K562 (cell line): ENCODE results near the gene KIF3A. TPM values are rescaled to one million over a fixed set of nuclear protein-coding genes. Genes with fewer than 3 reads are reported as not detected.

Source experiments
- CUX1 ChIP-seq: fragments of 200-800 bp; sonication (Bioruptor generic); IDR thresholded peaks from 2 replicates; pipeline ENCODE4 v1.6.1; 2016; ENCODE audit warnings: missing genetic modification characterization, missing compliant biosample characterization
- E2F5 ChIP-seq: sonication (generic); formaldehyde crosslinking; IDR thresholded peaks from 2 replicates; pipeline ENCODE4 v1.8.0; 2022; ENCODE audit warnings: mild to moderate bottlenecking, missing genetic modification reagents
- PPARD ChIP-seq: fragments of 250-450 bp; sonication (Bioruptor Pico); IDR thresholded peaks from 2 replicates; pipeline ENCODE4 v1.8.0; 2022; ENCODE audit warnings: inconsistent platforms, mild to moderate bottlenecking, moderate library complexity
- RFX1 ChIP-seq: fragments of 450-650 bp; IDR thresholded peaks from 2 replicates; pipeline ENCODE4 v1.6.1; 2016; ENCODE audit warnings: mild to moderate bottlenecking, moderate library complexity
- TAL1 ChIP-seq: fragments of 450-650 bp; IDR thresholded peaks from 2 replicates; pipeline ENCODE4 v1.6.1; 2016; ENCODE audit warnings: mild to moderate bottlenecking
- ZFP1 ChIP-seq: fragments of 450-650 bp; formaldehyde crosslinking; IDR thresholded peaks from 2 replicates; pipeline ENCODE4 v1.4.0; 2020; ENCODE audit warnings: mild to moderate bottlenecking, mixed read lengths
- ZFX ChIP-seq: sonication (generic); formaldehyde crosslinking; IDR thresholded peaks from 2 replicates; pipeline ENCODE4 v1.8.0; 2022; ENCODE audit warnings: mild to moderate bottlenecking, missing genetic modification reagents, moderate library complexity
- ZNF184 ChIP-seq: sonication (generic); formaldehyde crosslinking; IDR thresholded peaks from 2 replicates; pipeline ENCODE4 v1.5.0; 2020; ENCODE audit warnings: missing genetic modification reagents
- polyA plus RNA-seq, 8 experiments: library from polyadenylated mRNA; depleted of rRNA in 4 of 8; stranded (reverse) in 5 of 8; unstranded in 3 of 8; fragments of >200 nt; fragmentation: Nextera tagmentation in 2 of 8; fragmentation: Illumina TruSeq in 1 of 8; extraction: Ambion mirVana in 2 of 8; extraction: Trizol in 1 of 8; gene quantifications; 2 replicates each; pipeline versions ENCODE4 v1.2.1 to v1.2.3, GENCODE V29; 2011 to 2014; ENCODE audit warnings: inconsistent platforms in 1 of 8, missing spikeins in 1 of 8
- total RNA-seq, 7 experiments: library from RNA; depleted of rRNA in 6 of 7; stranded (reverse); fragments of >200 nt in 6 of 7; fragmentation: Illumina TruSeq in 2 of 7; extraction: Trizol in 2 of 7; gene quantifications; 2 replicates each; pipeline versions ENCODE4 v1.2.1 to v1.2.3, GENCODE V29; 2011 to 2021; ENCODE audit warnings: low replicate concordance in 1 of 7
- TF ChIP-seq, protein P1 (sequence below): sonication (generic); formaldehyde crosslinking; IDR thresholded peaks from 2 replicates; pipeline ENCODE4 v1.8.0; 2022; ENCODE audit warnings: mild to moderate bottlenecking, missing genetic modification reagents, borderline replicate concordance
- TF ChIP-seq, protein P2 (sequence below), 2 experiments: fragments of 450-650 bp in 1 of 2; IDR thresholded peaks; 2 replicates each; pipeline ENCODE4 v1.6.1; 2011 to 2017; ENCODE audit warnings: low read depth in 2 of 2, antibody characterized with exemption in 1 of 2, borderline replicate concordance in 1 of 2, low read length in 1 of 2, mild to moderate bottlenecking in 1 of 2, mixed read lengths in 1 of 2; ENCODE audit not compliant: control insufficient read depth in 1 of 2

Gene KIF3A
- total and polyA plus RNA-seq, 9 of the 15 experiments (the other 6 are each of a cell fraction or from before 2014, with no cell fraction given): 1.5 to 7.8 (median 6.0) TPM

DNA sequence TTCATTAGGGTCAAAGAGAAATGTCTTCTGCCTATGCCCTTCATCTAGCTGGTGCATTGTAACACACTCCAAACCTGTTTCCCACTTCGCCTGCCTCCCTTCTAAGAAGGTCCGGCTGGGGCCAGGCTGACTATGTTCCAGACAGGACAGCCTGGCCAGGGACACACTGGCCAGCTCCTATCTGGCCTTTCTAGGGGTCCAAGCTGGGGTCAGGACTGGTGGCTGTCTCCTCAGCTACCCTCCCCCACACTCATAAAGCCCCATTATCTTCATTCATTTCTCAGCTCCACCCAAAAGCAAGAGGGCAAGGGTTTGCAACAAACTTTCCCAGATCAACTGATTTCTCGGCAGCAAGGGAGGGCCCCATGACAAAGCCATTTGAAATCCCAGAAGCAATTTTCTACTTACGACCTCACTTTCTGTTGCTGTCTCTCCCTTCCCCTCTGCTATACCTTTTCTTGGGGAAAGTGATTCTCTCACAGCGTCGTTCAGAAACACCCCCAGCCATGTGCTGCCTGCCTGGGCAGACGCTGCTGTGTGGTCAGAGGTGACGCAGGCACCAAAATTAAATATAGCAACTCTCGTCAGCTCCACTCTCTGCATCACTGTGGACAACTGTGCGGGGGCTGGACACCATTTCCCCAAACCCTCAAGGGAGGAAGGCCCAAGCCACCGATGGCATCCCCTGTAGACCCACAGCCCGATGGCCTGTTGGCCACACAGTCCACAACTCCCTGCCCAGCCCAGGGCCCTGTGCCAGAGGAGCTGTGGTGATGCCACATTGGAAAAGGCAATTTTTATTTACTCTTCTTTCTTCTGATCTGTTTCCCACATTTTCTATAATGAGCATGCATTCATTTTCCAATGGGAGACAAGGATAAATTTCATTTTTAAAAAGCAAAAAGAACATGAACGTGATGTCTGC is 73.3 kb downstream of the KIF3A start (continued):
- TF ChIP-seq RFX1: no peak
- TF ChIP-seq PPARD (CRISPR knock-in tag): no peak
- TF ChIP-seq CUX1: no peak; the same call in 1 of the 2 replicates
- TF ChIP-seq, protein P1, sequence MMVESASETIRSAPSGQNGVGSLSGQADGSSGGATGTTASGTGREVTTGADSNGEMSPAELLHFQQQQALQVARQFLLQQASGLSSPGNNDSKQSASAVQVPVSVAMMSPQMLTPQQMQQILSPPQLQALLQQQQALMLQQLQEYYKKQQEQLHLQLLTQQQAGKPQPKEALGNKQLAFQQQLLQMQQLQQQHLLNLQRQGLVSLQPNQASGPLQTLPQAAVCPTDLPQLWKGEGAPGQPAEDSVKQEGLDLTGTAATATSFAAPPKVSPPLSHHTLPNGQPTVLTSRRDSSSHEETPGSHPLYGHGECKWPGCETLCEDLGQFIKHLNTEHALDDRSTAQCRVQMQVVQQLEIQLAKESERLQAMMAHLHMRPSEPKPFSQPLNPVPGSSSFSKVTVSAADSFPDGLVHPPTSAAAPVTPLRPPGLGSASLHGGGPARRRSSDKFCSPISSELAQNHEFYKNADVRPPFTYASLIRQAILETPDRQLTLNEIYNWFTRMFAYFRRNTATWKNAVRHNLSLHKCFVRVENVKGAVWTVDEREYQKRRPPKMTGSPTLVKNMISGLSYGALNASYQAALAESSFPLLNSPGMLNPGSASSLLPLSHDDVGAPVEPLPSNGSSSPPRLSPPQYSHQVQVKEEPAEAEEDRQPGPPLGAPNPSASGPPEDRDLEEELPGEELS (CRISPR knock-in tag): no peak
- no peak; the same call in 1 of the 2 replicates for TF ChIP-seq TAL1
- TF ChIP-seq ZNF184 (CRISPR knock-in tag): no peak
- TF ChIP-seq, protein P2, sequence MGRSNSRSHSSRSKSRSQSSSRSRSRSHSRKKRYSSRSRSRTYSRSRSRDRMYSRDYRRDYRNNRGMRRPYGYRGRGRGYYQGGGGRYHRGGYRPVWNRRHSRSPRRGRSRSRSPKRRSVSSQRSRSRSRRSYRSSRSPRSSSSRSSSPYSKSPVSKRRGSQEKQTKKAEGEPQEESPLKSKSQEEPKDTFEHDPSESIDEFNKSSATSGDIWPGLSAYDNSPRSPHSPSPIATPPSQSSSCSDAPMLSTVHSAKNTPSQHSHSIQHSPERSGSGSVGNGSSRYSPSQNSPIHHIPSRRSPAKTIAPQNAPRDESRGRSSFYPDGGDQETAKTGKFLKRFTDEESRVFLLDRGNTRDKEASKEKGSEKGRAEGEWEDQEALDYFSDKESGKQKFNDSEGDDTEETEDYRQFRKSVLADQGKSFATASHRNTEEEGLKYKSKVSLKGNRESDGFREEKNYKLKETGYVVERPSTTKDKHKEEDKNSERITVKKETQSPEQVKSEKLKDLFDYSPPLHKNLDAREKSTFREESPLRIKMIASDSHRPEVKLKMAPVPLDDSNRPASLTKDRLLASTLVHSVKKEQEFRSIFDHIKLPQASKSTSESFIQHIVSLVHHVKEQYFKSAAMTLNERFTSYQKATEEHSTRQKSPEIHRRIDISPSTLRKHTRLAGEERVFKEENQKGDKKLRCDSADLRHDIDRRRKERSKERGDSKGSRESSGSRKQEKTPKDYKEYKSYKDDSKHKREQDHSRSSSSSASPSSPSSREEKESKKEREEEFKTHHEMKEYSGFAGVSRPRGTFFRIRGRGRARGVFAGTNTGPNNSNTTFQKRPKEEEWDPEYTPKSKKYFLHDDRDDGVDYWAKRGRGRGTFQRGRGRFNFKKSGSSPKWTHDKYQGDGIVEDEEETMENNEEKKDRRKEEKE (IDR thresholded peaks at IDR 0.05; ENCODE audit: borderline replicate concordance in 1 of 2, control insufficient read depth in 1 of 2, low read depth in 2 of 2, low read length in 1 of 2): no peak
- TF ChIP-seq ZFP1: peak; percentile 38; the same call in 1 of the 2 replicates
- no peak for TF ChIP-seq E2F5 (CRISPR knock-in tag)
- peak; percentile 58; the same call in 1 of the 2 replicates for TF ChIP-seq ZFX
